Neural cell (in vitro differentiated cells): ENCODE data around the gene DPPA3.

Experiments used
- CTCF ChIP-seq: fragments of 450-650 bp; IDR thresholded peaks from 2 replicates; pipeline ENCODE4 v1.5.1; 2014; ENCODE audit warnings: antibody characterized with exemption, mild to moderate bottlenecking, moderate library complexity; ENCODE audit not compliant: poor library complexity, severe bottlenecking
- EP300 ChIP-seq: fragments of 450-650 bp; conservative IDR thresholded peaks from 2 replicates; pipeline ENCODE4 v1.6.1; 2014; ENCODE audit warnings: antibody characterized with exemption, mild to moderate bottlenecking, moderate library complexity; ENCODE audit not compliant: poor library complexity, severe bottlenecking
- EZH2 ChIP-seq: fragments of 200-600, 300-800 bp; shearing (Covaris generic), sonication (generic); IDR thresholded peaks from 2 replicates; pipeline ENCODE4 v1.6.1; 2014; ENCODE audit warnings: antibody characterized with exemption, low read length, borderline replicate concordance, mild to moderate bottlenecking; ENCODE audit not compliant: insufficient read depth, poor library complexity, severe bottlenecking
- MXI1 ChIP-seq: fragments of 450-650 bp; conservative IDR thresholded peaks from 2 replicates; pipeline ENCODE4 v1.6.1; 2014; ENCODE audit warnings: antibody characterized with exemption, mild to moderate bottlenecking; ENCODE audit not compliant: poor library complexity, severe bottlenecking
- POLR2AphosphoS5 ChIP-seq: IDR thresholded peaks from 2 replicates; pipeline ENCODE4 v1.6.1; 2012
- RAD21 ChIP-seq: fragments of 450-650 bp; conservative IDR thresholded peaks from 2 replicates; pipeline ENCODE4 v1.6.1; 2014; ENCODE audit warnings: antibody characterized with exemption, mild to moderate bottlenecking, moderate library complexity
- REST ChIP-seq: IDR thresholded peaks from 2 replicates; pipeline ENCODE4 v1.6.1; 2012; ENCODE audit warnings: borderline replicate concordance
- TAF1 ChIP-seq: IDR thresholded peaks from 2 replicates; pipeline ENCODE4 v1.6.1; 2012; ENCODE audit warnings: low read depth

- TF ChIP-seq CTCF (no peak), REST (no peak), EZH2 (no peak), RAD21 (no peak), MXI1 (no peak), EP300 (no peak), TAF1 (no peak), POLR2AphosphoS5 (no peak)
Measured at GRCh38 chr12:7661741-7662140, 49.5 kb upstream of the DPPA3 start.
